ENCODE measurements around the gene SF3A2. TPM values are rescaled to one million over a fixed set of nuclear protein-coding genes. Genes with fewer than 3 reads are reported as not detected.

Gene SF3A2
- total RNA-seq, 2 experiments from 2014 or later = 154 to 158 TPM

DNA sequence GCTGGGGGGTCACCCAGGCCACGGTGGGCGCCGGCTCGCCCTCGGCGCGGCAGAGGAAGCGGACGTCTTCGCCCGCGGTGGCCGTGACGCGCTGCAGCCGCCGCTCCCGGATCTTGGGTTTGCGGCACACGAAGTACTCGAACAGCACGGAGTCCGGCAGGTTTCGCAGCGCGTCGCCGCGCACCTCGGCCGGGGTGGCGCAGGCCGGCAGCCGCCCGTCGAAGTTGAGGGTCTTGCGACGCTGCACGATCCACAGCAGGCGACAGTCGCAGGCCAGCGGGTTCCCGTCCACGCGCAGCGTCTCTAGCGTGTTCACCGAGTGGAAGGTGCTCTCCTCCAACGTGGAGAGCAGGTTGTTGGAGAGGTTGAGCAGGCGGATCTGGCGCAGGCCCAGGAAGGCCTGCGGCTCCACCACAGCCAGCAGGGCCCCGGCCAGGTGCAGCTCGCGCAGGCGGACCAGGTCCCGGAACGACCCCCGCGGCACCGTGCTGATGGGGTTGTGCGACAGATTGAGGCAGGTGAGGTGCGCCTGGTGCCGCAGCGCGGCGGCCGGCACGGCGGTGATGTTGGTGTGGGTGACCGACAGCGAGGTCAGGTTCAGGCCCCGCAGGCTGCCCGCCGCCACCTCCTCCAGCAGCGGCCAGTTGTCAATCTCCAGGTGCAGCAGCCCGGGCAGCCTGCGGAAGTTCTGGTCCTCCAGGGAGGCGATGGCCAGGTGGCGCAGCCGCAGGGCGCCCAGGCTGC is 54.0 kb downstream of the SF3A2 start:
- H3K4me1 Mint-ChIP-seq (ENCODE audit: low read depth) = peaks cover 27% of the 10 kb centered on the region
- intact Hi-C loops (cut with micrococcal nuclease) = no loop called here
- H3K27me3 Mint-ChIP-seq (ENCODE audit: low read depth) = peaks cover 5% of the 10 kb centered on the region
- CTCF ChIA-PET = interaction anchor here (0.6 to 1.0 kb wide), 2 partner anchors 39 to 135 kb away, joined by 3 to 4 read pairs; no protein-coding TSS in a partner anchor
- peaks cover 2% of the 10 kb centered on the region for H3K36me3 Mint-ChIP-seq (ENCODE audit: low read depth)
- peak overlapping the region; percentile 62 for H3K4me3 Mint-ChIP-seq
- no peak overlapping the region for H3K27ac Mint-ChIP-seq
- no peaks in the 10 kb centered on the region for H3K9me3 Mint-ChIP-seq
- no peak for DNase-seq

DNA sequence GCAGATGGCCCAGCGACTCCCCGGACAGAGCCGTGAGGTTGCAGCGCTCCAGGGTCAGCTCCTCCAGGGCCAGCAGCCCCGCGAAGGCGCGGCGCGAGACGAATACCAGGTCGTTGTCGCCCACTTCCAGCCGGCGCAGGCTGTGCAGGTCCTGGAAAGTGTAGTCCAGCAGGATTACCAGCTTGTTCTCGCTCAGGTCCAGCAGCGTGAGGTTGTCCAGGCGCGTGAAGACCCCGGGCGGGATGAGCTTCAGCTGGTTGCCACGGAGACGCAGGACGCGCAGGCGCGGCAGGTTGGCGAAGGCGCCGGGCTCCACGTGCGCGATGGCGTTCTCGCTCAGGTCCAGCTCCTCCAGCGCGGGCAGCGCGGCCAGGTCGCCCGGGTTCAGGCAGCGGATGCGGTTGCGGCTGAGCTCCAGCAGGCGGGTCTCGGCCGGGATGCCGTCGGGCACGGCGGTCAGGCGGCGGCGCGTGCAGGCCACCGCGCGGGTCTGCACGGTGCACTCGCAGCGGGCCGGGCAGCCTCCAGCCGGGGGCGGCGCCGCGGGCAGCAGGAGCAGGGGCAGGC is 54.6 kb downstream of the SF3A2 start:
- intact Hi-C loops (cut with micrococcal nuclease) = no loop called here
- H3K27ac Mint-ChIP-seq = no peak overlapping the region
- H3K27me3 Mint-ChIP-seq (ENCODE audit: low read depth) = peaks cover 5% of the 10 kb centered on the region
- no peaks in the 10 kb centered on the region for H3K9me3 Mint-ChIP-seq
- H3K36me3 Mint-ChIP-seq (ENCODE audit: low read depth) = peaks cover 2% of the 10 kb centered on the region
- no peak overlapping the region for H3K4me3 Mint-ChIP-seq
- peaks cover 27% of the 10 kb centered on the region for H3K4me1 Mint-ChIP-seq (ENCODE audit: low read depth)
- no peak for DNase-seq
- CTCF ChIA-PET = interaction anchor here (0.6 to 1.0 kb wide), 2 partner anchors 39 to 136 kb away, joined by 3 to 4 read pairs; no protein-coding TSS in a partner anchor

DNA sequence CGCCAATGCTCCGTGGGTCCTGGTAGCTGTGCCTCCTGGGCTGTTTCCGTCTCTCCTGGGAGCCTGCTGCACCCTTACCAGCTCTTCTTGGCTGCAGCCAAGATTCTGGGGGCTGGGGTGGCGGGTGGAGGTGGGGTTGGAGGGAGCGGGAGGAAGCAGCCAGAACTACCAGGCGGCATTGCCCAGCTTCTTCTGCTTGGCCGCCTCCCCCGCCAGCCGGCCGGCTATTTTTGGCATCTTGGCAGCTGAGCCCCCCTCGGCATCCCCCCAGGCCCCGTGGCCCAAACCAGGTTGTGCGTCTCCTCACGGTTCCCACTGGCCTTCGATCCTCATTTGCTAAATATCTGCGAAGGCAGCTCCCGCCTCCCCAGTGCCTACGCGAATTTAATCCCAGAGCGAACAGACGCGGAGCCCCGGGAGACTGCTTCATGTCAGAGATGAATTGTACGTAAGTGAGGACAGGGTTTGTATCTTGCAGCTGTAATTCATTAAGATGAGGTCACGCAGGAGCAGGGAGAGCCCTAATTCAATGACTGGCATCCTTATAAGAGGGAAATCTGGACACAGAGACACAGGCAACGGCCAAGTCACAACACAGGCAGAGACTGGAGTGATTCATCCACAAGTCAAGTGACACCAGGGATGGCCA is 58.2 kb downstream of the SF3A2 start:
- Mint-ChIP-seq H3K4me1 (ENCODE audit: low read depth) (peaks cover 12% of the 10 kb centered on the region), H3K9me3 (no peaks in the 10 kb centered on the region), H3K27me3 (ENCODE audit: low read depth) (peaks cover 2% of the 10 kb centered on the region), H3K27ac (no peak overlapping the region), H3K36me3 (ENCODE audit: low read depth) (peaks cover 2% of the 10 kb centered on the region), H3K4me3 (no peak overlapping the region)
- no peak for DNase-seq
- CTCF ChIA-PET = no interaction called here
- intact Hi-C loops (cut with micrococcal nuclease) = no loop called here

DNA sequence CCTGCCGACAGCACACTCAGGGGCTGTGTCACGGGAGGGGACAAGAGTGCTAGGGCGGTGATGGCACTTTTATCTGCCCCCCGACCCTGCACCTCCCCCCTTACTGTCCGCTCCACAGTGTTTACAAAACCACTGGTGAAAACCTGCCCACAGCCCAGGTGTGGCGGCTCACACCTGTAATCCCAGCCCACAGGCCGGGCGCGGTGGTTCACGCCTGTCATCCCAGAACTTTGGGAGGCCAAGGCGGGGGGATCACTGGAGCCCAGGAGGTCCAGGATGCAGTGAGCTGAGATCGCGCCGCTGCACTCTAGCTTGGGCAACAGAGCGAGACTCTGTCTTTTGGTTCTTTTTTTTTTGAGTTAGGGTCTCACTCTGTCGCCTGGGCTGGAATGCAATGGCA is 59.5 kb downstream of the SF3A2 start:
- CTCF ChIA-PET = no interaction called here
- intact Hi-C loops (cut with micrococcal nuclease) = no loop called here
- H3K36me3 Mint-ChIP-seq (ENCODE audit: low read depth) = peaks cover 1% of the 10 kb centered on the region
- no peak for DNase-seq
- H3K9me3 Mint-ChIP-seq = no peaks in the 10 kb centered on the region
- H3K4me3 Mint-ChIP-seq = no peak overlapping the region
- no peak overlapping the region for H3K27ac Mint-ChIP-seq
- no peaks in the 10 kb centered on the region for H3K27me3 Mint-ChIP-seq (ENCODE audit: low read depth)
- H3K4me1 Mint-ChIP-seq (ENCODE audit: low read depth) = peaks cover 5% of the 10 kb centered on the region

Small RNA genes lying within 50 kb of the gene (microRNA-seq; reads per million reads assigned to microRNA genes)
- 9.9 reads per million, percentile 22 among the genes with 10 or more reads in this experiment for gene MIR1227 (ENCODE audit: borderline microRNAs expressed, borderline replicate concordance)
- gene MIR4321 (ENCODE audit: borderline microRNAs expressed, borderline replicate concordance) = not detected

Other genes starting within 250 kb of the SF3A2 start
- 10 to 100 TPM; 37.0 to 49.0 TPM for gene BTBD2, start 221.1 kb upstream of the SF3A2 start, total RNA-seq
- gene MKNK2, start 185.6 kb upstream of the SF3A2 start, total RNA-seq = 100 to 1,000 TPM; 155 to 157 TPM
- gene MOB3A, start 140.5 kb upstream of the SF3A2 start, total RNA-seq = 10 to 100 TPM; 43.7 to 44.1 TPM
- 10 to 100 TPM; 13.1 to 14.2 TPM for gene IZUMO4, start 139.9 kb upstream of the SF3A2 start, total RNA-seq
- 10 to 100 TPM; 60.5 to 64.2 TPM for gene AP3D1, start 85.3 kb upstream of the SF3A2 start, total RNA-seq
- gene DOT1L, start 72.9 kb upstream of the SF3A2 start, total RNA-seq = 10 to 100 TPM; 48.7 to 55.0 TPM
- gene PLEKHJ1, start 495 bp upstream of the SF3A2 start, total RNA-seq = 10 to 100 TPM; 56.9 to 60.6 TPM
- gene AMH, start 12.5 kb downstream of the SF3A2 start, total RNA-seq = 1 to 10 TPM; 2.6 to 4.0 TPM
- gene JSRP1, start 19.6 kb downstream of the SF3A2 start, total RNA-seq = under 1 TPM; 0.55 to 0.81 TPM
- gene PEAK3, start 45.4 kb downstream of the SF3A2 start, total RNA-seq = not detected
- not detected for gene LINGO3, start 71.3 kb downstream of the SF3A2 start, total RNA-seq
- 100 to 1,000 TPM; 162 to 164 TPM for gene LSM7, start 91.8 kb downstream of the SF3A2 start, total RNA-seq
- gene SPPL2B, start 91.9 kb downstream of the SF3A2 start, total RNA-seq = 10 to 100 TPM; 56.8 to 59.6 TPM
- not detected for gene TMPRSS9, start 123.4 kb downstream of the SF3A2 start, total RNA-seq
- 10 to 100 TPM; 67.3 to 70.8 TPM for gene TIMM13, start 190.8 kb downstream of the SF3A2 start, total RNA-seq
- 100 to 1,000 TPM in 1 of 2 experiments, 10 to 100 TPM in 1; 97.7 to 101 TPM for gene LMNB2, start 220.1 kb downstream of the SF3A2 start, total RNA-seq
- gene GADD45B, start 239.3 kb downstream of the SF3A2 start, total RNA-seq = 100 to 1,000 TPM; 107 to 112 TPM

Data from activated naive CD4-positive, alpha-beta T cell treated with anti-CD3 and anti-CD28 coated beads for 36 hours (primary cell).